ENCODE results near the gene SLC12A8. TPM values are rescaled to one million over a fixed set of nuclear protein-coding genes. Genes with fewer than 3 reads are reported as not detected.
A peak's percentile ranks its signal among the peaks of the same experiment; 100 is the strongest.

SLC12A8 gene
- total and polyA plus RNA-seq, 2 donors (not counting 1 experiment from before 2014, with no cell fraction given) = 15.1 to 19.5 TPM

DNA sequence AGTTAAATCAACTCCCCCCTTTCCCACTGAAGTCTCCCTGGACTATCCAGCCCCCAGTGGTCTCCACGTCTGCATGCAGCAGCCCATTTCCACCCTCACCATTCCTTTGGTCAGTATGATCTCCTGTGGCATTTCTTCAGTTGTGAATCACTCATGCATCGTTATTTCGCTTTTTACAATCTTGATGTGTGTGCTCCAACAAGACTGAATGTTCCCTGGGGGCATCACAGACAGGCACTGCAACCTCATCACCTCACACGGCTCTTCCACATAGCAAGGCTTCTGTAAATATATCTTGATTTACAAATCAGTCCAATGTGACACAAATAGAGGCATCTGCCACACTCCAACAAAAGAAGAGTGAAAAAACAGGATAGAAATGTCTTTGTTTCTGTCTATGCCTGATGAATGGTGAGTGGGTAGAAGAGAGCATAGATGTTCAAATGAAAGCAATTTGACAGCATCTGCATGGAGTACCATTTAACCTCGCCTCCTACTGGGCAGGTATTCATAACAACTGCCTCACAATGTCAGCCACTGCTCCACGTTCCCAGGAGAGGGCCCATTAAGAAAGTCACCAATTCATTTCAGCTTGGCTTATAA lies 162.0 kb downstream of the SLC12A8 start:
- Histone ChIP-seq H2AFZ (ENCODE audit: low read length) (no peak overlapping the region), H3K79me2 (ENCODE audit: control insufficient read depth, insufficient read depth, low read length) (peaks cover 89% of the 10 kb centered on the region), H3K9ac (ENCODE audit: insufficient read depth, low read length) (no peak overlapping the region), H3K4me2 (ENCODE audit: extremely low read depth, insufficient read depth, low read length) (no peak overlapping the region), H3K27me3 (ENCODE audit: control insufficient read depth, insufficient read depth, low read length) (no peaks in the 10 kb centered on the region), H4K20me1 (ENCODE audit: control insufficient read depth, extremely low read depth, insufficient read depth, low read length) (no peaks in the 10 kb centered on the region), H3K9me3 (ENCODE audit: control insufficient read depth, insufficient read depth, low read depth, low read length) (no peaks in the 10 kb centered on the region), H3K36me3 (ENCODE audit: control insufficient read depth, insufficient read depth, low read length) (peaks cover 9% of the 10 kb centered on the region), H3K4me3 (replicated peaks in 1 of 4; ENCODE audit: control extremely low read depth in 1 of 4, insufficient read depth in 1 of 4, low read depth in 3 of 4, low read length in 4 of 4) (no peak overlapping the region), H3K27ac (ENCODE audit: insufficient read depth, low read length) (no peak overlapping the region), H3K4me1 (ENCODE audit: control insufficient read depth, extremely low read depth, insufficient read depth, low read length) (peaks cover 28% of the 10 kb centered on the region)
- TF ChIP-seq CTCF (conservative IDR thresholded peaks at IDR 0.05 in 1 of 2, IDR thresholded peaks at IDR 0.05 in 1 of 2; ENCODE audit: low read depth in 1 of 2, low read length in 2 of 2) (no peak), EZH2 (IDR thresholded peaks at IDR 0.05; ENCODE audit: low read length, missing control alignments) (no peak)
- DNase-seq (ENCODE audit: low read depth in 2 of 2) = no peak

DNA sequence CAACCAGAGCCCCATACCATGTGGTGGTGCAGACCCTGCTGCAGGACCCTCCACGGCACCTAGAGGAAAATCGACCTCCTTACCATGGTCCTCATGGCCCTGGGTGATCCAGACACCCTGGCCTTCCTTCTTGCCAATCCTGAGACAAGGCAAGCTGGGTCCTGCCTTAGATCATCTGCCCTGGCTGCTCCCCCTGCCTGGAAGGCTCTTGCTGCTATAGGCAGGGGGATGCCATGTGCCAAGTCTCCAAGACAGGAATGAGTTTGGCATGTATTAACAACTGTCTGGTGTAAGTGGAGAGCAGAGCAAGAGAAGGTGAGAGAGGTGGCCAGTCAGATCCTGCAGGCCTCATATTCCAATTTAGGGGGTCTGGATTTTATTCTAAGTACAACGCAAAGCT lies 164.3 kb downstream of the SLC12A8 start:
- Histone ChIP-seq H3K36me3 (ENCODE audit: control insufficient read depth, insufficient read depth, low read length) (peaks cover 11% of the 10 kb centered on the region), H3K79me2 (ENCODE audit: control insufficient read depth, insufficient read depth, low read length) (peaks cover 91% of the 10 kb centered on the region), H3K4me3 (replicated peaks in 1 of 4; ENCODE audit: control extremely low read depth in 1 of 4, insufficient read depth in 1 of 4, low read depth in 3 of 4, low read length in 4 of 4) (no peak overlapping the region), H4K20me1 (ENCODE audit: control insufficient read depth, extremely low read depth, insufficient read depth, low read length) (no peaks in the 10 kb centered on the region), H2AFZ (ENCODE audit: low read length) (no peak overlapping the region), H3K4me2 (ENCODE audit: extremely low read depth, insufficient read depth, low read length) (no peak overlapping the region), H3K27me3 (ENCODE audit: control insufficient read depth, insufficient read depth, low read length) (no peaks in the 10 kb centered on the region), H3K9ac (ENCODE audit: insufficient read depth, low read length) (no peak overlapping the region), H3K9me3 (ENCODE audit: control insufficient read depth, insufficient read depth, low read depth, low read length) (no peaks in the 10 kb centered on the region), H3K27ac (ENCODE audit: insufficient read depth, low read length) (no peak overlapping the region), H3K4me1 (ENCODE audit: control insufficient read depth, extremely low read depth, insufficient read depth, low read length) (peaks cover 43% of the 10 kb centered on the region)
- TF ChIP-seq EZH2 (IDR thresholded peaks at IDR 0.05; ENCODE audit: low read length, missing control alignments) = no peak
- TF ChIP-seq CTCF (conservative IDR thresholded peaks at IDR 0.05 in 1 of 2, IDR thresholded peaks at IDR 0.05 in 1 of 2; ENCODE audit: low read depth in 1 of 2, low read length in 2 of 2) = no peak
- DNase-seq (ENCODE audit: low read depth in 2 of 2) = no peak

- Histone ChIP-seq H4K20me1 (ENCODE audit: control insufficient read depth, extremely low read depth, insufficient read depth, low read length) (no peaks in the 10 kb centered on the region), H3K27me3 (ENCODE audit: control insufficient read depth, insufficient read depth, low read length) (no peaks in the 10 kb centered on the region), H3K4me1 (ENCODE audit: control insufficient read depth, extremely low read depth, insufficient read depth, low read length) (peaks cover 45% of the 10 kb centered on the region), H3K9me3 (ENCODE audit: control insufficient read depth, insufficient read depth, low read depth, low read length) (no peaks in the 10 kb centered on the region), H2AFZ (ENCODE audit: low read length) (no peak overlapping the region), H3K36me3 (ENCODE audit: control insufficient read depth, insufficient read depth, low read length) (peaks cover 13% of the 10 kb centered on the region), H3K79me2 (ENCODE audit: control insufficient read depth, insufficient read depth, low read length) (peaks cover 95% of the 10 kb centered on the region), H3K27ac (ENCODE audit: insufficient read depth, low read length) (peak overlapping the region; percentile 30), H3K9ac (ENCODE audit: insufficient read depth, low read length) (no peak overlapping the region), H3K4me2 (ENCODE audit: extremely low read depth, insufficient read depth, low read length) (peak overlapping the region; percentile 69), H3K4me3 (replicated peaks in 1 of 4; ENCODE audit: control extremely low read depth in 1 of 4, insufficient read depth in 1 of 4, low read depth in 3 of 4, low read length in 4 of 4) (no peak overlapping the region)
- no peak for TF ChIP-seq EZH2 (IDR thresholded peaks at IDR 0.05; ENCODE audit: low read length, missing control alignments)
- peak; percentile 32 to 58 for TF ChIP-seq CTCF (conservative IDR thresholded peaks at IDR 0.05 in 1 of 2, IDR thresholded peaks at IDR 0.05 in 1 of 2; ENCODE audit: low read depth in 1 of 2, low read length in 2 of 2)
- peak; percentile 78 to 92 for DNase-seq (ENCODE audit: low read depth in 2 of 2)
Observed at GRCh38 chr3:125045965-125046364, 166.6 kb downstream of the SLC12A8 start.
